Esophagus (tissue), 2 donors: ENCODE results near the gene RAET1L. TPM values are rescaled to one million over a fixed set of nuclear protein-coding genes. Genes with fewer than 3 reads are reported as not detected.
"Not testable (repeated sequence)": the region's sequence is repeated elsewhere in the genome, so short reads cannot be mapped to it uniquely, and the experiment has no call there.

Source experiments
- H3K27ac ChIP-seq, 2 donors: one replicate each; pipeline ENCODE4 v1.5.1; 2013; ENCODE audit warnings: low read depth in 2 of 2, mild to moderate bottlenecking in 2 of 2, inconsistent platforms in 1 of 2, low read length in 1 of 2, moderate library complexity in 1 of 2
- H3K27me3 ChIP-seq, 2 donors: one replicate each; pipeline ENCODE4 v1.6.1; 2013; ENCODE audit warnings: low read length in 2 of 2, control low read depth in 1 of 2, mild to moderate bottlenecking in 1 of 2; ENCODE audit not compliant: insufficient read depth in 2 of 2, control insufficient read depth in 1 of 2
- H3K36me3 ChIP-seq, 2 donors: one replicate each; pipeline ENCODE4 v1.6.1; 2013; ENCODE audit warnings: low read length in 1 of 2; ENCODE audit not compliant: control insufficient read depth in 2 of 2, insufficient read depth in 2 of 2
- H3K4me1 ChIP-seq, 2 donors: one replicate each; pipeline ENCODE4 v1.6.1; 2013; ENCODE audit warnings: low read length in 1 of 2; ENCODE audit not compliant: control insufficient read depth in 2 of 2, insufficient read depth in 2 of 2
- H3K4me3 ChIP-seq, 2 donors: one replicate each; pipeline ENCODE4 v1.5.1; 2013; ENCODE audit warnings: low read length in 2 of 2, mild to moderate bottlenecking in 2 of 2, low read depth in 1 of 2, moderate library complexity in 1 of 2
- H3K9me3 ChIP-seq, 2 donors: one replicate each; pipeline ENCODE4 v1.6.1; 2013; ENCODE audit warnings: mild to moderate bottlenecking in 2 of 2, low read depth in 1 of 2, low read length in 1 of 2, moderate library complexity in 1 of 2; ENCODE audit not compliant: control insufficient read depth in 2 of 2, insufficient read depth in 1 of 2
- WGBS, 2 donors: extraction: QIAGEN DNeasy Blood & Tissue Kit; methylation state at CpG; one replicate each; pipeline ENCODE4 v1.1.7; 2013; 5-methylcytosine and 5-hydroxymethylcytosine counted together
- polyA plus RNA-seq, 2 donors: library from polyadenylated mRNA; stranded (reverse); fragments of 200-250 nt; gene quantifications; one replicate each; pipeline ENCODE4 v1.2.3, GENCODE V29; 2013
- donor health status: healthy with polysubstance abuse.
- donor health status: Bipolar disorder and iron deficiency.

Gene RAET1L
- polyA plus RNA-seq, 2 donors: 33.9 to 75.3 TPM

DNA sequence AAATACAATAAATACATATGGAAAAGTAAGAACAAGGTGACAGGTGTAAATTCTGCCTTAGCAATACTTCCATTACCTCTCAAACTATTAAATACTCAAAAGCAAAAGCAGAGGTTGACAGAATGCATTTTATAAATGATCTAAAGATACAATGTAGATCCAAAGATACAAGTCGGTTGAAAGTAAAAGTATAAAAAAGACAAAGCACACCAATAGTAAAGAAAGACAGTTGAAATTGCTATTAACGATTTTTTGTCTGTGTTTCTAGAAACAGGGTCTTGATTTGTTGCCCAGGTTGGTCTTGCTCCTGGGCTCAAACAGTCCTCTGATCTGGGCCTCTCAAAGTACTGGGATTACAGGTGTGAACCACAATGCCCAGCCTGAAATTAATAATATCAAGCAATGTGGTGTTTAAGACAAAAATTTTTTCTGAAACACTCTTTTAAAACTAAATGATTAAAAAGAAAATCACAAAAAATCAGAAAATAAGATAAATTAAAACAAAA is 37.7 kb downstream of the RAET1L start:
- peaks cover 5 to 10% of the 10 kb centered on the region in 2 donors for H3K9me3 ChIP-seq
- no peaks in the 10 kb centered on the region for H3K36me3 ChIP-seq
- 42 to 56% methylated on average over 2 of the region's 2 CpGs for WGBS, 2 donors
- H3K4me1 ChIP-seq: peaks cover 4% of the 10 kb centered on the region in 2 donors
- H3K27me3 ChIP-seq: peaks cover 4 to 42% of the 10 kb centered on the region in 2 donors
- H3K27ac ChIP-seq: no peak overlapping the region
- no peak overlapping the region for H3K4me3 ChIP-seq

- Histone ChIP-seq H3K27me3 (peaks cover 4 to 40% of the 10 kb centered on the region in 2 donors), H3K36me3 (no peaks in the 10 kb centered on the region), H3K27ac (no peak overlapping the region), H3K9me3 (peaks cover 5 to 10% of the 10 kb centered on the region in 2 donors), H3K4me3 (no peak overlapping the region), H3K4me1 (no peaks in the 10 kb centered on the region)
- WGBS, 2 donors: 15 to 28% methylated on average over 5 of the region's 5 CpGs
Observed at GRCh38 chr6:149985481-149985937, 39.8 kb downstream of the RAET1L start.

GRCh38 chr6:149984773-149985172 is 40.6 kb downstream of the RAET1L start:
- WGBS, 2 donors: 50 to 65% methylated on average over 5 of the region's 5 CpGs
- Histone ChIP-seq H3K27me3 (peaks cover 4 to 33% of the 10 kb centered on the region in 2 donors), H3K4me3 (no peak overlapping the region)

GRCh38 chr6:149983145-149983544 is 42.2 kb downstream of the RAET1L start:
- H3K9me3 ChIP-seq: peaks cover 0 to 2% of the 10 kb centered on the region in 2 donors
- 22 to 33% methylated on average over 9 of the region's 9 CpGs for WGBS, 2 donors
- H3K4me1 ChIP-seq: no peaks in the 10 kb centered on the region
- H3K4me3 ChIP-seq: no peak overlapping the region
- H3K27ac ChIP-seq: no peak overlapping the region
- peaks cover 0 to 24% of the 10 kb centered on the region in 2 donors for H3K27me3 ChIP-seq
- no peaks in the 10 kb centered on the region for H3K36me3 ChIP-seq

More at GRCh38 chr6:149984773-149985172, 40.6 kb downstream of the RAET1L start:
- Histone ChIP-seq H3K4me1 (no peaks in the 10 kb centered on the region), H3K9me3 (peaks cover 5 to 10% of the 10 kb centered on the region in 2 donors), H3K27ac (no peak overlapping the region), H3K36me3 (no peaks in the 10 kb centered on the region)

DNA sequence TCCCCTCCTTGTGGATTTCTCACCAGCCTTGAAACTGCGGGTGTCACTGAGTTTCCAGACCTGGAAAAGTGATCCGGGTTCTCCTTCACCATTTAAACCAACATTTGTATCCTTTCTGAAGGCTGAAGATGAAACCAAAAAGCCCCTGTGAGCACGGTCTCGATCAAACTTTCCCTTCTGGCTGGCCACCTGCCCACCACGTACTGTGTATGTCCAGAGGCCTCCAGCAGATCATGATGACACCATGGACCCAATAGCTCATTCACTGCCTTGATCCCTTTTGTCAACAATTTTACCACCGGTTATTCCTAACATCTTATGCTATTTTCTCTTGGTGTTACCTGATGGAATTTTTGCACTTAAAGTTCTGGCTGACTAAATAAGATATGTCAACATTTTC is 46.0 kb downstream of the RAET1L start:
- Histone ChIP-seq H3K27me3 (peaks cover 0 to 8% of the 10 kb centered on the region in 2 donors), H3K27ac (no peak overlapping the region), H3K36me3 (no peaks in the 10 kb centered on the region), H3K4me1 (no peaks in the 10 kb centered on the region), H3K9me3 (no peaks in the 10 kb centered on the region), H3K4me3 (no peak overlapping the region)
- WGBS, 2 donors: 65 to 83% methylated on average over 6 of the region's 6 CpGs

DNA sequence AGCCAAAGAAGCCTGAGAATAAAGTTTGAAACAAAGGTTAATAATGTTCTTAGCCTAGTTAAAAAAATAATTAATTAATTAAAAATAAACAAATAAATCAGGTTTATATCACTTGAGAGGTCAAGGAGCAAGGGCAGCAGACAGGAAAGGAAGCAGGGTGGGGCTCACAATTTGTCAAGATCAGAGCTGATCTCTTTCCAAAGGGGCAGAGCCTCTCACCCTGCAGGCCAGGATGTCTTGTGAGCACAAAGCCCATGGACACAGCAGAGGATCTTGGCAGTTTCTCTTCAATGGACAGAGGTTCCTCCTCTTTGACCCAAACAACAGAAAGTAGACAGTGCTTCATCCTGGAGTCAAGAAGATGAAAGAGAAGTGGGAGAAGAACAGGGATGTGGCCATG is 46.7 kb downstream of the RAET1L start:
- H3K27ac ChIP-seq: no peak overlapping the region
- no peaks in the 10 kb centered on the region for H3K4me1 ChIP-seq
- H3K4me3 ChIP-seq: no peak overlapping the region
- H3K9me3 ChIP-seq: no peaks in the 10 kb centered on the region
- no peaks in the 10 kb centered on the region for H3K36me3 ChIP-seq
- H3K27me3 ChIP-seq: peaks cover 0 to 8% of the 10 kb centered on the region in 2 donors

GRCh38 chr6:149977221-149977620 is 48.1 kb downstream of the RAET1L start:
- Histone ChIP-seq H3K36me3 (no peaks in the 10 kb centered on the region), H3K27ac (no peak overlapping the region), H3K4me3 (no peak overlapping the region), H3K27me3 (peaks cover 0 to 4% of the 10 kb centered on the region in 2 donors), H3K4me1 (no peaks in the 10 kb centered on the region), H3K9me3 (no peaks in the 10 kb centered on the region)
- 57 to 77% methylated on average over 4 of the region's 4 CpGs for WGBS, 2 donors

- Histone ChIP-seq H3K36me3 (no peaks in the 10 kb centered on the region), H3K4me1 (no peaks in the 10 kb centered on the region), H3K27me3 (no peaks in the 10 kb centered on the region), H3K9me3 (no peaks in the 10 kb centered on the region), H3K27ac (no peak overlapping the region), H3K4me3 (no peak overlapping the region)
Observed at GRCh38 chr6:149975400-149975799, 49.9 kb downstream of the RAET1L start.

GRCh38 chr6:149974825-149975224 is 50.5 kb downstream of the RAET1L start:
- H3K27ac ChIP-seq: no peak overlapping the region
- H3K9me3 ChIP-seq: no peaks in the 10 kb centered on the region
- 35 to 52% methylated on average over 3 of the region's 3 CpGs for WGBS, 2 donors
- no peaks in the 10 kb centered on the region for H3K27me3 ChIP-seq
- no peaks in the 10 kb centered on the region for H3K4me1 ChIP-seq
- H3K4me3 ChIP-seq: no peak overlapping the region
- H3K36me3 ChIP-seq: no peaks in the 10 kb centered on the region

GRCh38 chr6:149974394-149974793 is 50.9 kb downstream of the RAET1L start:
- 57 to 69% methylated on average over 6 of the region's 6 CpGs for WGBS, 2 donors
- not testable (repeated sequence) for H3K27me3 ChIP-seq, H3K36me3 ChIP-seq, H3K4me3 ChIP-seq, H3K27ac ChIP-seq, H3K9me3 ChIP-seq, H3K4me1 ChIP-seq
